Gastroesophageal sphincter (tissue), 3 donors: ENCODE results near the gene KIRREL3.

Source experiments
- CTCF ChIP-seq, 4 experiments: fragments of 200-600 bp in 2 of 4; fragments of 450-650 bp in 2 of 4; sonication (generic) in 1 of 4; IDR thresholded peaks; one replicate each; pipeline ENCODE4 v1.5.1; 2017 to 2019; ENCODE audit warnings: antibody characterized with exemption in 4 of 4, mild to moderate bottlenecking in 2 of 4, moderate library complexity in 2 of 4
- EP300 ChIP-seq: sonication (generic); formaldehyde crosslinking; IDR thresholded peaks from one replicate; pipeline ENCODE4 v1.6.1; 2017; ENCODE audit warnings: antibody characterized with exemption, mild to moderate bottlenecking
- POLR2A ChIP-seq, 2 donors: fragments of 450-650 bp; IDR thresholded peaks; one replicate each; pipeline ENCODE4 v1.6.1; 2017; ENCODE audit warnings: antibody characterized with exemption in 2 of 2, mild to moderate bottlenecking in 2 of 2, moderate library complexity in 1 of 2
- POLR2AphosphoS5 ChIP-seq: sonication (generic); formaldehyde crosslinking; IDR thresholded peaks from one replicate; pipeline ENCODE4 v1.6.1; 2017; ENCODE audit warnings: antibody characterized with exemption

GRCh38 chr11:126415669-126416420 lies 584.7 kb downstream of the KIRREL3 start:
- no peak for TF ChIP-seq CTCF (IDR thresholded peaks at IDR 0.05)
- TF ChIP-seq POLR2AphosphoS5: peak; percentile 71
- no peak for TF ChIP-seq POLR2A (IDR thresholded peaks at IDR 0.05)
- TF ChIP-seq EP300: no peak
